Uterus (tissue), 2 donors: ENCODE results near the gene SNAPC4.

ENCODE experiments used
- POLR2A ChIP-seq, 2 donors: fragments of 450-650 bp; IDR thresholded peaks; one replicate each; pipeline ENCODE4 v1.6.1; 2016; ENCODE audit warnings: antibody characterized with exemption in 2 of 2, mild to moderate bottlenecking in 1 of 2, moderate library complexity in 1 of 2
- TF ChIP-seq, protein P1 (sequence below), 4 experiments: fragments of 200-600 bp in 2 of 4; fragments of 450-650 bp in 2 of 4; sonication (generic) in 2 of 4; IDR thresholded peaks; one replicate each; pipeline ENCODE4 v1.5.1; 2016 to 2019; ENCODE audit warnings: antibody characterized with exemption in 4 of 4, mild to moderate bottlenecking in 2 of 4, moderate library complexity in 1 of 4

DNA sequence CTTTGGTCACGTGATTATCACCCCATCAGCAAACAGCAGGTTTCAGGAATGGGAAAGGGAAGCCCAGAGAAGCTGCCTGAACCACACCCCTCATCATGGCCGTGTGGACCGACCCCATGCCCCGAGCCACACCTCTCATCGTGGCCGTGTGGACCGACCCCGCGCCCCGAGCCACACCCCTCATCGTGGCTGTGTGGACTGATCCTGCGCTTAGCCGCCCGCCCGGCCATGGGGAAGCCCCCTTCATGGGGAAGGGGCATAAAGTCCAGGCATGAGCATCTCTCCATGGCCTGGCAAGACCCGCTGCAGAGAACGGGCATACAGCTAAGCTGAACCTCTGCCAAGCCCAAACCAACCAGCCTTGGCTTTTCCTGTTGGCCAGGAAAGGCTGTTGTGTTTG, 6.4 kb downstream of the SNAPC4 start:
- TF ChIP-seq, protein P1, sequence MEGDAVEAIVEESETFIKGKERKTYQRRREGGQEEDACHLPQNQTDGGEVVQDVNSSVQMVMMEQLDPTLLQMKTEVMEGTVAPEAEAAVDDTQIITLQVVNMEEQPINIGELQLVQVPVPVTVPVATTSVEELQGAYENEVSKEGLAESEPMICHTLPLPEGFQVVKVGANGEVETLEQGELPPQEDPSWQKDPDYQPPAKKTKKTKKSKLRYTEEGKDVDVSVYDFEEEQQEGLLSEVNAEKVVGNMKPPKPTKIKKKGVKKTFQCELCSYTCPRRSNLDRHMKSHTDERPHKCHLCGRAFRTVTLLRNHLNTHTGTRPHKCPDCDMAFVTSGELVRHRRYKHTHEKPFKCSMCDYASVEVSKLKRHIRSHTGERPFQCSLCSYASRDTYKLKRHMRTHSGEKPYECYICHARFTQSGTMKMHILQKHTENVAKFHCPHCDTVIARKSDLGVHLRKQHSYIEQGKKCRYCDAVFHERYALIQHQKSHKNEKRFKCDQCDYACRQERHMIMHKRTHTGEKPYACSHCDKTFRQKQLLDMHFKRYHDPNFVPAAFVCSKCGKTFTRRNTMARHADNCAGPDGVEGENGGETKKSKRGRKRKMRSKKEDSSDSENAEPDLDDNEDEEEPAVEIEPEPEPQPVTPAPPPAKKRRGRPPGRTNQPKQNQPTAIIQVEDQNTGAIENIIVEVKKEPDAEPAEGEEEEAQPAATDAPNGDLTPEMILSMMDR (IDR thresholded peaks at IDR 0.05): no peak
- no peak for TF ChIP-seq POLR2A (IDR thresholded peaks at IDR 0.05)
